IMR-90 (cell line): Measurements from ENCODE around the gene ZC3H14. TPM values are rescaled to one million over a fixed set of nuclear protein-coding genes. Genes with fewer than 3 reads are reported as not detected.

Experiments
- ATAC-seq: fragments of 200-7000 bp; cut with Tn5 transposase; 2 replicates; pipeline ENCODE4 v1.9.1; 2020; ENCODE audit warnings: low read depth, mild to moderate bottlenecking, moderate library complexity
- BruUV-seq: library from RNA; stranded (reverse); fragments of 400-500 nt; replicated peaks from 2 replicates; lab custom pipeline; 2021; lab: Mats Ljungman, UMichigan
- CTCF ChIA-PET: fragments of 300-600 bp; formaldehyde crosslinking; extraction: SDS; loops from one replicate; lab custom pipeline; 2021; ENCODE audit warnings: antibody characterized with exemption; lab: Yijun Ruan, JAX
- POLR2A ChIA-PET: fragments of 300-600 bp; sonication (Branson Sonifier 250); formaldehyde crosslinking; loops from one replicate; lab custom pipeline; 2022; ENCODE audit warnings: antibody characterized with exemption; ENCODE audit not compliant: unreplicated experiment; lab: Charles Lee
- DNase-seq: peaks from one replicate; pipeline ENCODE4 v3.0.0; 2013
- H2AFZ ChIP-seq: replicated peaks from 2 replicates; pipeline ENCODE3; 2013; ENCODE audit warnings: low read length, mild to moderate bottlenecking; ENCODE audit not compliant: poor library complexity
- H2AK5ac ChIP-seq: 2 replicates; pipeline ENCODE4 v1.6.1; 2013; ENCODE audit warnings: low read depth, low read length, inconsistent platforms
- H2AK9ac ChIP-seq: replicated peaks from 2 replicates; pipeline ENCODE3; 2013; ENCODE audit warnings: mild to moderate bottlenecking, low read depth, low read length, moderate library complexity; ENCODE audit not compliant: poor library complexity
- H2BK120ac ChIP-seq: 2 replicates; pipeline ENCODE4 v1.6.1; 2013; ENCODE audit warnings: low read depth, low read length, inconsistent platforms
- H2BK15ac ChIP-seq: 3 replicates; pipeline ENCODE4 v1.6.1; 2013; ENCODE audit warnings: low read depth, low read length, inconsistent platforms
- H2BK20ac ChIP-seq: 2 replicates; pipeline ENCODE4 v1.6.1; 2013; ENCODE audit warnings: low read depth, mild to moderate bottlenecking, inconsistent platforms, low read length, moderate library complexity
- H2BK5ac ChIP-seq: 2 replicates; pipeline ENCODE4 v1.6.1; 2013; ENCODE audit warnings: mild to moderate bottlenecking, low read depth, low read length, inconsistent platforms; ENCODE audit not compliant: poor library complexity, severe bottlenecking
- H3K14ac ChIP-seq: replicated peaks from 2 replicates; pipeline ENCODE4 v1.6.1; 2013; ENCODE audit warnings: low read depth, low read length, inconsistent platforms
- H3K18ac ChIP-seq: 2 replicates; pipeline ENCODE4 v1.6.1; 2013; ENCODE audit warnings: low read depth, low read length, control low read depth
- H3K23ac ChIP-seq: 2 replicates; pipeline ENCODE4 v1.6.1; 2013; ENCODE audit warnings: low read depth, low read length, inconsistent platforms
- H3K27ac ChIP-seq: 2 replicates; pipeline ENCODE4 v1.5.1; 2013; ENCODE audit warnings: mild to moderate bottlenecking, control low read depth, low read length; ENCODE audit not compliant: insufficient read depth
- H3K27me3 ChIP-seq: 2 replicates; pipeline ENCODE4 v1.6.1; 2013; ENCODE audit warnings: low read length; ENCODE audit not compliant: control insufficient read depth, insufficient read depth
- H3K36me3 ChIP-seq: 2 replicates; pipeline ENCODE4 v1.6.1; 2013; ENCODE audit warnings: low read length, mixed read lengths; ENCODE audit not compliant: control insufficient read depth, insufficient read depth
- H3K4ac ChIP-seq: 2 replicates; pipeline ENCODE4 v1.6.1; 2013; ENCODE audit warnings: low read depth, low read length, inconsistent platforms
- H3K4me1 ChIP-seq: 2 replicates; pipeline ENCODE4 v1.6.1; 2013; ENCODE audit warnings: low read length, mixed read lengths; ENCODE audit not compliant: control insufficient read depth, insufficient read depth
- H3K4me2 ChIP-seq: 2 replicates; pipeline ENCODE4 v1.6.1; 2013; ENCODE audit warnings: low read depth, mild to moderate bottlenecking, control low read depth, low read length, moderate library complexity
- H3K4me3 ChIP-seq: 2 replicates; pipeline ENCODE4 v1.5.1; 2013; ENCODE audit warnings: low read depth, mild to moderate bottlenecking, control low read depth, low read length, moderate library complexity; ENCODE audit not compliant: insufficient read depth
- H3K56ac ChIP-seq: 2 replicates; pipeline ENCODE4 v1.6.1; 2013; ENCODE audit warnings: low read length, inconsistent platforms; ENCODE audit not compliant: insufficient read depth; ENCODE audit errors: extremely low read depth
- H3K79me1 ChIP-seq, 2 experiments: 2 replicates each; pipeline ENCODE4 v1.6.1; 2013; ENCODE audit warnings: low read length in 2 of 2, inconsistent platforms in 1 of 2, low read depth in 1 of 2
- H3K9ac ChIP-seq: 2 replicates; pipeline ENCODE4 v1.6.1; 2013; ENCODE audit warnings: low read depth, low read length, control low read depth
- H3K9me1 ChIP-seq: 2 replicates; pipeline ENCODE4 v1.6.1; 2013; ENCODE audit warnings: low read length, inconsistent platforms; ENCODE audit not compliant: insufficient read depth
- H3K9me3 ChIP-seq: 2 replicates; pipeline ENCODE4 v1.6.1; 2013; ENCODE audit warnings: low read length; ENCODE audit not compliant: control insufficient read depth, insufficient read depth
- H4K20me1 ChIP-seq: 2 replicates; pipeline ENCODE4 v1.6.1; 2013; ENCODE audit warnings: low read length, inconsistent platforms; ENCODE audit not compliant: insufficient read depth
- H4K5ac ChIP-seq: 2 replicates; pipeline ENCODE4 v1.6.1; 2013; ENCODE audit warnings: mild to moderate bottlenecking, low read depth, low read length, control low read depth
- H4K8ac ChIP-seq, 2 experiments: 2 replicates each; pipeline ENCODE4 v1.6.1; 2013; ENCODE audit warnings: low read depth in 2 of 2, low read length in 2 of 2, control low read depth in 1 of 2, inconsistent platforms in 1 of 2
- H4K91ac ChIP-seq: 2 replicates; pipeline ENCODE4 v1.6.1; 2013; ENCODE audit warnings: low read depth, low read length, inconsistent platforms; ENCODE audit not compliant: insufficient read depth
- BHLHE40 ChIP-seq: fragments of 150-350 bp; IDR thresholded peaks from 2 replicates; pipeline ENCODE4 v1.6.1; 2016; ENCODE audit warnings: mild to moderate bottlenecking, low read depth, low read length
- CEBPB ChIP-seq: IDR thresholded peaks from 2 replicates; pipeline ENCODE4 v1.6.1; 2012; ENCODE audit warnings: low read depth, low read length, improper control_type of control experiment
- CTCF ChIP-seq: conservative IDR thresholded peaks from 2 replicates; pipeline ENCODE4 v1.5.1; 2012; ENCODE audit warnings: mild to moderate bottlenecking, low read depth, low read length, improper control_type of control experiment
- FOS ChIP-seq: fragments of 150-350 bp; IDR thresholded peaks from 2 replicates; pipeline ENCODE4 v1.6.1; 2016; ENCODE audit warnings: low read depth, low read length
- MAFK ChIP-seq: IDR thresholded peaks from 2 replicates; pipeline ENCODE4 v1.6.1; 2012; ENCODE audit warnings: low read depth, low read length, improper control_type of control experiment
- MAZ ChIP-seq: IDR thresholded peaks from 2 replicates; pipeline ENCODE4 v1.6.1; 2012; ENCODE audit warnings: low read depth, mild to moderate bottlenecking, low read length, improper control_type of control experiment, moderate library complexity, borderline replicate concordance
- MXI1 ChIP-seq: IDR thresholded peaks from 2 replicates; pipeline ENCODE4 v1.6.1; 2012; ENCODE audit warnings: low read depth, mild to moderate bottlenecking, low read length, moderate library complexity, borderline replicate concordance
- NFE2L2 ChIP-seq: fragments of 150-350 bp; IDR thresholded peaks from 2 replicates; pipeline ENCODE4 v1.6.1; 2016; ENCODE audit warnings: low read depth, mild to moderate bottlenecking, low read length
- POLR2A ChIP-seq: IDR thresholded peaks from 2 replicates; pipeline ENCODE4 v1.6.1; 2012; ENCODE audit warnings: mild to moderate bottlenecking, low read depth, low read length
- RAD21 ChIP-seq: IDR thresholded peaks from 2 replicates; pipeline ENCODE4 v1.6.1; 2012; ENCODE audit warnings: low read length, improper control_type of control experiment
- RFX5 ChIP-seq: IDR thresholded peaks from 2 replicates; pipeline ENCODE4 v1.8.0; 2012; ENCODE audit warnings: low read depth, mild to moderate bottlenecking, low read length, moderate library complexity
- SMC3 ChIP-seq: fragments of 150-350 bp; IDR thresholded peaks from 2 replicates; pipeline ENCODE4 v1.6.1; 2016; ENCODE audit warnings: low read depth, mild to moderate bottlenecking, antibody characterized with exemption, low read length, moderate library complexity
- USF2 ChIP-seq: fragments of 150-350 bp; IDR thresholded peaks from 2 replicates; pipeline ENCODE4 v1.6.1; 2017; ENCODE audit warnings: mild to moderate bottlenecking, antibody characterized with exemption, low read length, low read depth
- WGBS, 2 experiments: methylation state at CpG; one replicate each; pipeline versions ENCODE4 v1.1.5 to v1.1.7; 2013; ENCODE audit warnings: missing lambda C conversion rate in 2 of 2; ENCODE audit not compliant: insufficient read length in 1 of 2; ENCODE audit errors: extremely low coverage in 2 of 2; 5-methylcytosine and 5-hydroxymethylcytosine counted together
- dilution Hi-C: fragments of 300-500 bp; cut with HindIII; formaldehyde crosslinking; loops from one replicate; pipeline ENCODE4 v1.14.3; 2018; ENCODE audit warnings: low sequenced_read_pairs; ENCODE audit not compliant: unreplicated experiment
- in situ Hi-C: fragments of 300-500 bp; cut with MboI; formaldehyde crosslinking; loops from 3 replicates; pipeline ENCODE4 v1.14.3; 2019; ENCODE audit warnings: low sequenced_read_pairs, inconsistent platforms, mixed read lengths
- intact Hi-C: fragments of 100-400 bp; cut with micrococcal nuclease; formaldehyde crosslinking; loops from 2 replicates; pipeline ENCODE4 v1.10.0; 2022
- polyA plus RNA-seq, 3 experiments: library from polyadenylated mRNA; depleted of rRNA; stranded (reverse); fragments of >200 nt; gene quantifications; 2 replicates each; pipeline ENCODE4 v1.2.3, GENCODE V29; 2012; ENCODE audit warnings: low replicate concordance in 1 of 3
- total RNA-seq: library from RNA; depleted of rRNA; stranded (reverse); fragments of >200 nt; gene quantifications from 2 replicates; pipeline ENCODE4 v1.2.3, GENCODE V29; 2012
- TF ChIP-seq, protein P1 (sequence below): fragments of 150-350 bp; IDR thresholded peaks from 2 replicates; pipeline ENCODE4 v1.6.1; 2016; ENCODE audit warnings: low read depth, mild to moderate bottlenecking, low read length, moderate library complexity, borderline replicate concordance

Gene ZC3H14
- total and polyA plus RNA-seq, 2 of the 4 experiments (the other 2 are of a cell fraction), result 72.5 to 111 TPM

GRCh38 chr14:88611878-88612277, 49.0 kb downstream of the ZC3H14 start:
- BruUV-seq, result no TSS peak
- Histone ChIP-seq H2BK15ac (no peak overlapping the region), H3K36me3 (peaks cover 38% of the 10 kb centered on the region), H3K4ac (no peak overlapping the region), H3K9ac (no peak overlapping the region), H3K27me3 (no peaks in the 10 kb centered on the region), H3K23ac (no peak overlapping the region), H2BK5ac (no peak overlapping the region), H3K4me1 (peaks cover 8% of the 10 kb centered on the region), H2AFZ (no peak overlapping the region), H3K27ac (no peak overlapping the region), H3K9me1 (peaks cover 8% of the 10 kb centered on the region), H4K20me1 (peaks cover 21% of the 10 kb centered on the region), H4K5ac (no peak overlapping the region), H3K18ac (no peak overlapping the region), H4K91ac (no peak overlapping the region), H2AK9ac (no peak overlapping the region), H4K8ac (no peak overlapping the region), H2BK120ac (no peak overlapping the region), H3K56ac (no peak overlapping the region), H2BK20ac (no peak overlapping the region), H3K4me3 (no peak overlapping the region), H3K9me3 (no peaks in the 10 kb centered on the region), H2AK5ac (no peak overlapping the region), H3K14ac (no peak overlapping the region), H3K79me1 (peaks cover 19 to 41% of the 10 kb centered on the region in 2 experiments), H3K4me2 (no peak overlapping the region)
- intact Hi-C loops, result no loop called here
- CTCF ChIA-PET, result interaction anchor here (0.6 kb wide), 1 partner anchor 18 kb away, joined by 5 read pairs; no protein-coding TSS in a partner anchor
- POLR2A ChIA-PET, result no interaction called here
- DNase-seq, result peak; percentile 49
- dilution Hi-C loops, result no loop called here
- no peak for TF ChIP-seq CTCF
- TF ChIP-seq BHLHE40, result no peak
- TF ChIP-seq MAZ, result no peak
- no peak for TF ChIP-seq USF2
- no peak for TF ChIP-seq MXI1
- no peak for TF ChIP-seq POLR2A
- TF ChIP-seq MAFK, result no peak
- no peak for TF ChIP-seq SMC3
- TF ChIP-seq FOS, result no peak
- TF ChIP-seq, protein P1, sequence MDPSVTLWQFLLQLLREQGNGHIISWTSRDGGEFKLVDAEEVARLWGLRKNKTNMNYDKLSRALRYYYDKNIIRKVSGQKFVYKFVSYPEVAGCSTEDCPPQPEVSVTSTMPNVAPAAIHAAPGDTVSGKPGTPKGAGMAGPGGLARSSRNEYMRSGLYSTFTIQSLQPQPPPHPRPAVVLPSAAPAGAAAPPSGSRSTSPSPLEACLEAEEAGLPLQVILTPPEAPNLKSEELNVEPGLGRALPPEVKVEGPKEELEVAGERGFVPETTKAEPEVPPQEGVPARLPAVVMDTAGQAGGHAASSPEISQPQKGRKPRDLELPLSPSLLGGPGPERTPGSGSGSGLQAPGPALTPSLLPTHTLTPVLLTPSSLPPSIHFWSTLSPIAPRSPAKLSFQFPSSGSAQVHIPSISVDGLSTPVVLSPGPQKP, result no peak
- TF ChIP-seq NFE2L2, result no peak
- no peak for TF ChIP-seq RAD21
- TF ChIP-seq RFX5, result no peak
- TF ChIP-seq CEBPB, result no peak
- peak; percentile 50; the same call in 1 of the 2 replicates for ATAC-seq
- in situ Hi-C loops, result no loop called here
- no CpG with 5 or more reads among the region's 1 CpG for WGBS, 2 experiments
